ENCODE data around the gene FILIP1L. TPM values are rescaled to one million over a fixed set of nuclear protein-coding genes. Genes with fewer than 3 reads are reported as not detected.

Gene FILIP1L
- polyA plus RNA-seq, 1 of the 3 experiments (the other 2 are of a cell fraction) = 26.8 TPM

DNA sequence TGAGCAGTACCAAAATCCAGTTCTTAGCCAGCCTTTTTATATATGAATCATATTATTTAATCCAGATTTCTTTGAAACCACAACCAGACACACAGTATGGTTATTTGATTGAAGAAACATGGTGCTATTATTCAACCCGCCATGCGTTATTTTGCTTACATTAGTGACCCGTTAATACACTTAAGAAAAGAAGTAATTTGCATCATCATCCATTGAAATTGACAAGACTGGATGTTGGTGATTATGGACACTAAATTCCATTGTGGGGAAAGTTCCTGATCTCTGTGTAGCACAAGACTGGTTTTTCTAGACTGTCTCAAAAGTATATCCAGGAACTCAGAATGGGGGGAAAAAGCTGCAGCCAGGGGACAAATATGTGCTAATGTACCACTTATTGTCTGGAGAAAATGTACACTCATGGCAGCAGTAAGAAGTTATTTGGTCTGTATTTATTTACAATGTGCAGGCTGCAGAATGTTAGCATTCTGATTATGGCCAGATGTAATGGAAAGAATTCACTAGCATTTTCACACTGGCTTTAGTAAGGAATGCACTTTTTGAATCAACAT is 80.3 kb downstream of the FILIP1L start:
- Histone ChIP-seq H3F3A (replicated peaks; ENCODE audit: insufficient read depth) (peaks cover 30% of the 10 kb centered on the region), H3K9me2 (no peaks in the 10 kb centered on the region), H3K4me1 (ENCODE audit: control insufficient read depth in 1 of 2, insufficient read depth in 2 of 2, low read depth in 1 of 2, low read length in 1 of 2) (peaks cover 8 to 25% of the 10 kb centered on the region in 2 experiments; a peak in 3 of 4 replicates), H3K4me3 (ENCODE audit: low read depth in 2 of 2, low read length in 1 of 2) (no peak overlapping the region), H2AFZ (ENCODE audit: low read depth) (no peak overlapping the region), H3K4me2 (no peak overlapping the region; the same call in 1 of the 2 replicates), H4K20me1 (ENCODE audit: insufficient read depth) (no peaks in the 10 kb centered on the region), H3K9ac (peak overlapping the region; percentile 37; the same call in 1 of the 2 replicates), H3K79me2 (ENCODE audit: insufficient read depth) (no peaks in the 10 kb centered on the region), H3K27me3 (ENCODE audit: insufficient read depth) (no peaks in the 10 kb centered on the region), H3K36me3 (replicated peaks in 1 of 2; ENCODE audit: control insufficient read depth in 1 of 2, insufficient read depth in 2 of 2, low read length in 1 of 2) (no peaks in the 10 kb centered on the region), H3K9me3 (no peaks in the 10 kb centered on the region), H3K27ac (ENCODE audit: low read depth in 2 of 2, low read length in 1 of 2) (peak overlapping the region; percentile 59 to 90)
- DNase-seq = no peak
- POLR2A ChIA-PET = no interaction called here
- TF ChIP-seq CHD2 (IDR thresholded peaks at IDR 0.05; ENCODE audit: low read length, partially characterized antibody) (no peak), POLR2AphosphoS5 (IDR thresholded peaks at IDR 0.05; ENCODE audit: low read depth, low read length) (peak; percentile 78), FOXM1 (IDR thresholded peaks at IDR 0.05; ENCODE audit: low read depth) (peak; percentile 61; the same call in 1 of the 2 replicates), REST (IDR thresholded peaks at IDR 0.05; ENCODE audit: low read depth, low read length) (no peak), FOSL2 (IDR thresholded peaks at IDR 0.05; ENCODE audit: borderline replicate concordance, low read depth) (peak; percentile 52; the same call in 1 of the 2 replicates), GATA2 (CRISPR knock-in tag; IDR thresholded peaks at IDR 0.05) (no peak), TEAD4 (IDR thresholded peaks at IDR 0.05; ENCODE audit: borderline replicate concordance, insufficient read depth) (peak; percentile 75; the same call in 1 of the 2 replicates), FOXJ3 (CRISPR knock-in tag; IDR thresholded peaks at IDR 0.05) (no peak), EP300 (IDR thresholded peaks at IDR 0.05; ENCODE audit: borderline replicate concordance in 1 of 2, low read depth in 1 of 2, low read length in 1 of 2) (peak; percentile 22 to 84; a peak in 3 of 4 replicates), RXRA (IDR thresholded peaks at IDR 0.05; ENCODE audit: borderline replicate concordance, low read depth) (0 out of 2 replicates have a peak, but pooled peaks have one; percentile 43), NFIC (IDR thresholded peaks at IDR 0.05; ENCODE audit: borderline replicate concordance) (peak; percentile 35; the same call in 1 of the 2 replicates), RAD21 (IDR thresholded peaks at IDR 0.05; ENCODE audit: low read length) (no peak), ZBTB33 (IDR thresholded peaks at IDR 0.05; ENCODE audit: borderline replicate concordance, low read depth) (0 out of 2 replicates have a peak, but pooled peaks have one; percentile 31), SMC3 (IDR thresholded peaks at IDR 0.05; ENCODE audit: low read depth, low read length) (no peak), TCF12 (IDR thresholded peaks at IDR 0.05) (peak; percentile 96), EZH2phosphoT487 (IDR thresholded peaks at IDR 0.05; ENCODE audit: borderline replicate concordance, low read depth) (no peak), JUND (IDR thresholded peaks at IDR 0.05) (peak; percentile 66)
- TF ChIP-seq, protein P1, sequence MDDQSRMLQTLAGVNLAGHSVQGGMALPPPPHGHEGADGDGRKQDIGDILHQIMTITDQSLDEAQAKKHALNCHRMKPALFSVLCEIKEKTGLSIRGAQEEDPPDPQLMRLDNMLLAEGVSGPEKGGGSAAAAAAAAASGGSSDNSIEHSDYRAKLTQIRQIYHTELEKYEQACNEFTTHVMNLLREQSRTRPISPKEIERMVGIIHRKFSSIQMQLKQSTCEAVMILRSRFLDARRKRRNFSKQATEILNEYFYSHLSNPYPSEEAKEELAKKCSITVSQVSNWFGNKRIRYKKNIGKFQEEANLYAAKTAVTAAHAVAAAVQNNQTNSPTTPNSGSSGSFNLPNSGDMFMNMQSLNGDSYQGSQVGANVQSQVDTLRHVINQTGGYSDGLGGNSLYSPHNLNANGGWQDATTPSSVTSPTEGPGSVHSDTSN (IDR thresholded peaks at IDR 0.05) = peak; percentile 85
- CTCF ChIA-PET = interaction anchor here (1.2 kb wide), 1 partner anchor 35 kb away, joined by 3 read pairs; no protein-coding TSS in a partner anchor
- WGBS (ENCODE audit: low lambda C conversion rate) = 27% methylated on average over 3 of the region's 3 CpGs

All from SK-N-SH (cell line).